Camera-type eye (tissue), 1 donor: ENCODE data around the gene CSTA. TPM values are rescaled to one million over a fixed set of nuclear protein-coding genes. Genes with fewer than 3 reads are reported as not detected.

Source experiments
- total RNA-seq: library from RNA; depleted of rRNA; stranded (reverse); fragments of >200 nt; gene quantifications from one replicate; pipeline ENCODE4 v1.2.3, GENCODE V29; 2014

CSTA gene, protein sequence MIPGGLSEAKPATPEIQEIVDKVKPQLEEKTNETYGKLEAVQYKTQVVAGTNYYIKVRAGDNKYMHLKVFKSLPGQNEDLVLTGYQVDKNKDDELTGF
- not detected for total RNA-seq

DNA sequence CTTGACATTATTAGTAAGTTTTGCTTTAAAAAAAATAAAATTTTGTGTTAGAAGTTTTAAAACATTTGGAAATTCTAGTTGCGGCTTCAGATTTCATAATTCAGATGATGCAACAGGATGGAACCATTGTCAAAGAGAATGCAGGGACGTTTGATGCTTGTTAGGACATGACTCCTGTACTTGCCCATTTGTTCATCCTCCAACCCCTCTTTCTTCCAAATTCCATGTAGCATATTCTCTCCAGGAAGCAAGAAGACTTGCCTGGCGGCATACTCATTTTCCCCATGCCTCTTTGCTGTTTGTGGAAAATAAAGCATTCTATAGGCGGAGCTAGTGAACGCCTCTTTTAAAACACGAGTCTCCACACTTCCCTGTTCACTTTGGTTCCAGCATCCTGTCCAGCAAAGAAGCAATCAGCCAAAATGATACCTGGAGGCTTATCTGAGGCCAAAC, at the start of gene CSTA:
TSS of gene CSTA (plus strand) at position 378 of the 453 bp plus-strand sequence. CDS start at position 423, 45 bp downstream.

DNA sequence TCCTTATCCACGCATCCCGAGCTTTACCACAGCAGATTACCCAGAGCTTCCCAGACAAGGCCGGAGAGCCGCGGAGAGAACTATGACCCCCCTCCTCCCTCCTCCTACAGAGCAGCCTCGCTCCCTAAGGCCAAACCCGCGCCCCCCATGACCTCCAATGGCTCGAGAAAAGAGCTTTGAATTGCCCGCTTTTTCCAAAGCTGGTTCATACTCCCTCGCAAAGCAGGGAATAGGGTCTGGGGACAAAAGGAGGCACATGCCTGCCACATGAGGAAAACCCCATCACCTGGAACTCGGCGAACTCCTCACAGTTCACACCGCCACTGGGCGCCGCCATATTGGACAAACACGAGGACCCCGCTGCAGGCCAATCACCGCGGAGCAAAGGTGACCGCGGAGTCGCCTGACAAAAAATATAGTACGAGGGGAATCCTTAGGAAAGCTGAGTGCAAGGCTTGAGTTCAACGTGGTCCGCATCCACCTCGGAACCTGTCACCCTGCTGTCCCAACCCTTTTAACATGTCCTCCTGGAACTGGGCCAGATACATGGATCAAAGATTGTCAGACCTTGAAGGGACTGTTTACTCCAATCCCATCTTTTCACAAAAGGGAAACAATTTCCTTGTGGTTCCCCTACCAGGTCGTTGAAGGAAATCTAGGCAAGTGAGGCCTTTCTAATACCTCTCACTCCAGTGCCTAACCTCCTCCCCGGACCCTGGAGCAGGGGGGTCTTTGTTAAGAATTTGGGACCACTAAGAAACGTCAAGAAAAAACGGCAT, 58.0 kb downstream of the CSTA start, which contains the start of gene MIX23:
TSS of gene MIX23 (minus strand) at position 344 of the 779 bp plus-strand sequence. CDS start at position 337, 7 bp downstream.

DNA sequence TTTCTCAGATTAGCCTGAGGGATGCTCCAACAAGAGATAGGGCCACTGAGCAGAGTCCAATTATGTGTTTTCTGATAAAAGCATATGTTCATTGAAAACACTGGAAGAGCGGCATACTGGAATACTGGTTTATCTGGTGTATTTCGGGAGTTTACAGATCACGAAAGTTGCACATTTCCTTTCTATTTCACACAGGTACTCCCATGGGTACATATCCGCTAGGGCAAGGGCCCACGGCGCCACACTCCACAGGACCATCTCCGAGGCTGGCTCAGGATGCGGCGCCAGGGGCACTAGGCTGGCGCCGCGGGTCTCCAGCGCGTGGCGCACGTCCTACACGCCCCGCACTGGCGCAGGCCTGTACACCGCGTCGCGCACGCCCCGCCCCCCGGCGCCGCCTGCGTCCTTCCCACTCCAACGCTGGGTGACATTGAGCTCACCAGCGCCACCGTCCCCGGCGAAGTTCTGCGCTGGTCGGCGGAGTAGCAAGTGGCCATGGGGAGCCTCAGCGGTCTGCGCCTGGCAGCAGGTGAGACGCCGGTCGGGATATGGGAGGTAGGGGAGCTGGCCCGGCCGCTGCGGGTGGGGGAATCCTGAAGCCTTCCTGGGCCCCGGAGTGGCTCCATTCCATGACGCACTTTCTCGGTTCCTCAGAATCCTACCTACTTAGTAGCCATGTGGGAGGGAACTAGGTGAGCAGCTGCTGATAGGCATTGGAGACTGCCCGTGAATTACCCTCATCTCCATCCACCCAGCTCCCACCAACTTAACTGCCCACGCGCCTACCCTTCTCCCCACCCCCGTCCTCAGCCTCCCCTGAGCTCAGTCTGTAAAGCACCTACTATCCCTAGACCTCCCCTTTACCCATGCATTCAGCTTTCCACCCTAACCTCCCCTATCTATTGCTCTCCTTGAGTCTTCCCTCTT, 59.0 kb downstream of the CSTA start, which contains the start of gene FAM162A:
TSS of gene FAM162A (plus strand) at position 412 of the 927 bp plus-strand sequence. CDS start at position 496, 84 bp downstream.

Other genes starting within 250 kb of the CSTA start
- gene CASR, start 141.6 kb upstream of the CSTA start, total RNA-seq: 0.05 TPM
- 22.8 TPM for gene MIX23, start 58.0 kb downstream of the CSTA start, total RNA-seq
- gene FAM162A, start 58.9 kb downstream of the CSTA start, total RNA-seq: 15.4 TPM
- 8.7 TPM for gene WDR5B, start 90.8 kb downstream of the CSTA start, total RNA-seq
- gene KPNA1, start 189.7 kb downstream of the CSTA start, total RNA-seq: 68.6 TPM
- 15.2 TPM for gene PARP9, start 239.1 kb downstream of the CSTA start, total RNA-seq
- gene DTX3L, start 239.1 kb downstream of the CSTA start, total RNA-seq: 13.0 TPM